NCI-H187 (cell line): ENCODE data around the gene ZFY.
"Not testable (repeated sequence)": the region's sequence is repeated elsewhere in the genome, so short reads cannot be mapped to it uniquely, and the experiment has no call there.

Source experiments
- DNase-seq, 2 experiments: peaks; one replicate each; lab custom pipeline; 2025; lab: John Stamatoyannopoulos, UW

The ZFY gene

DNA sequence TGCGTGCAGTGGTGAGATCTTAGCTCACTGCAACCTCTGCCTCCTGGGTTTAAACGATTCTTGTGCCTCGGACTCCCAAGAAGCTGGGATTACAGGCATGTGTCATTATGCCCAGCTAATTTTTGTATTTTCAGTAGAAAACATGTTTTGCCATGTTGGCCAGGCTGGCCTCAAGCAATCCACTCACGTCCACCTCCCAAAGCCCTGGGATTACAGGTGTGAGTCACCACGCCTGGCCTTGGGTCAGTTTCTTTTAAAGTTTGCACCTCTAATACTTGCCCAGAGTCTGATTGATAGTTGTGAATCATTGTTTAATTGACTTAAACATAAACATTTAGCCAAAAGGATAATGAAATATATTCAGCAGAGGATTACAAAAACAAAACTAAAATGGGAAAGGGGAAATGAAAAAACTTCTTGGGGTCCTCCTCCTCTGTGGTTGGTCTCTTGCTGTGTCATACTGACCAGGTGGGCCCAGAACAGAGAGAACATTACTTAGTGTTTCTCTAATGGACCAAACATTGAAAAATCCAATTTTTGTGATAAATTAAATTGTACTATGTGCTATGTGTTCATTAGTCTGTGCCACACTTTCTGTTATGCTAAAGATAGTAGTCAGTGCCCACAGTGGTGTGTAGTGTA lies 38.0 kb downstream of the ZFY start:
- DNase-seq: no peak

DNA sequence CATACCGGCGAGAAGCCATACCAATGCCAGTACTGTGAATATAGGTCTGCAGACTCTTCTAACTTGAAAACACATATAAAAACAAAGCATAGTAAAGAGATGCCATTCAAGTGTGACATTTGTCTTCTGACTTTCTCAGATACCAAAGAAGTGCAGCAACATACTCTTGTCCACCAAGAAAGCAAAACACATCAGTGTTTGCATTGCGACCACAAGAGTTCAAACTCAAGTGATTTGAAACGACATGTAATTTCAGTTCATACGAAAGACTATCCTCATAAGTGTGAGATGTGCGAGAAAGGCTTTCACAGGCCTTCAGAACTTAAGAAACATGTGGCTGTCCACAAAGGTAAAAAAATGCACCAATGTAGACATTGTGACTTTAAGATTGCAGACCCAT lies 44.1 kb downstream of the ZFY start:
- DNase-seq: no peak

DNA sequence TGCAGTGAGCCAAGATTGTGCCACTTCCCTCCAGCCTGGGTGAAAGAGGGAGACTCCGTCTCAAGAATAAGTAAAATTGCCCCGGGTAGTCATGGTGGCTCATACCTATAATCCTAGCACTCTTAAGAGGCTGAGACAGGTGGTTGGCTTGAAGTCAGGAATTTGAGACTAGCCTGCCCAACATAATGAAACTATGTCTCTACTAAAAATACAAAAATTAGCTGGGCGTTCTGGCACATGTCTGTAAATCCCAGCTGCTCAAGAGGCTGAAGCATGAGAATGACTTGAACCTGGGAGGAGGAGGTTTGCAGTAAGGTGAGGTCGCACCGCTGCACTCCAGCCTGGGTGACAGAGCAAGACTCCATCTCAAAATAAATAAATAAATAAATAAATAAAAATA lies 49.3 kb downstream of the ZFY start:
- no peak for DNase-seq

DNA sequence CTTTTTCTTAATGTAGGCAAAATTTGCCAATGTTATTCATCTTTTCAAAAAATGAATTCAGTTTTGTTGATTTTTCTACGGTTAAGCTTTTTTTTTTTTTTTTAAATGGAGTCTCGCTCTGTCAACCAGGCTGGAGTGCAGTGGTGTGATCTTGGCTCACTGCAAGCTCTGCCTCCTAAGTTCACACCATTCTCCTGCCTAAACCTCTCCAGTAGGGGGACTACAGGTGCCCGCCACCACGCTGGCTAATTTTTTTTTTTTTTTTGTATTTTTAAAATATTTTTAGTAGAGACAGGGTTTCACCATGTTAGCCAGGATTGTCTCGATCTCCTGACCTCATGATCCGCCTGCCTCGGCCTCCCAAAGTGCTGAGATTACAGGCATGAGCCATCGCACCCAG lies 52.0 kb downstream of the ZFY start:
- not testable (repeated sequence) for DNase-seq

DNA sequence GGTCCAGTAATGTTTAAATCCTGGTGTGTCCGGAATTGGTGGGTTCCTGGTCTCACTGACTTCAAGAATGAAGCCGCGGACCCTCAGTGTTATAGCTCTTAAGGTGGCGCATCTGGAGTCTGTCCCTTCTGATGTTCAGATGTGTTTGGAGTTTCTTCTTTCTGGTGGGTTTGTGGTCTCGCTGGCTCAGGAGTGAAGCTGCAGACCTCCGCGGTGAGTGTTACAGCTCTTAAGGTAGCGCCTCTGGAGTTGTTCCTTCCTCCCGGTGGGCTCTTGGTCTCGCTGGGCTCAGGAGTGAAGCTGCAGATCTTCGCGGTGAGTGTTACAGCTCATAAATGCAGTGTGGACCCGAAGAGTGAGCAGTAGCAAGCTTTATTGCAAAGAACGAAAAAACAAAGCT lies 62.2 kb downstream of the ZFY start:
- not testable (repeated sequence) for DNase-seq

DNA sequence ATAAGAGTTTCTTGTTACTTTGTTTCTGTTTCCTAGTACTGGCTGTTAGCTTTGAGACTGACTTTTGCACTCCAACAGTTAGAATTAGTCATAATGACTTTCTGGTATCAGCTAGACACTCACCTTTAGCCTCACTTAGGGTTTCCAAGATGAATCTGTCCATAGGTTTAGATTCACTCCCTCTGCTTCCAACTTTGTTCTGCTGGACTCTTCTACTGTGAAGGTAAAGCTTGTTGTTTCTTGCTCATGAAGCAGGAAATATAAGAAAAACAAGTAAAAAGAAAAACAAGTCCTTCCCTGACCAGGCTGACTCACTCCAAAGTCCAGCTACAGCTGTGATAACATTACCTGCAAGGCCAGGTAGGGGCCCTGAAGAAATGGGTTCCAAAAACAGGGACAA lies 67.0 kb downstream of the ZFY start:
- DNase-seq: no peak

DNA sequence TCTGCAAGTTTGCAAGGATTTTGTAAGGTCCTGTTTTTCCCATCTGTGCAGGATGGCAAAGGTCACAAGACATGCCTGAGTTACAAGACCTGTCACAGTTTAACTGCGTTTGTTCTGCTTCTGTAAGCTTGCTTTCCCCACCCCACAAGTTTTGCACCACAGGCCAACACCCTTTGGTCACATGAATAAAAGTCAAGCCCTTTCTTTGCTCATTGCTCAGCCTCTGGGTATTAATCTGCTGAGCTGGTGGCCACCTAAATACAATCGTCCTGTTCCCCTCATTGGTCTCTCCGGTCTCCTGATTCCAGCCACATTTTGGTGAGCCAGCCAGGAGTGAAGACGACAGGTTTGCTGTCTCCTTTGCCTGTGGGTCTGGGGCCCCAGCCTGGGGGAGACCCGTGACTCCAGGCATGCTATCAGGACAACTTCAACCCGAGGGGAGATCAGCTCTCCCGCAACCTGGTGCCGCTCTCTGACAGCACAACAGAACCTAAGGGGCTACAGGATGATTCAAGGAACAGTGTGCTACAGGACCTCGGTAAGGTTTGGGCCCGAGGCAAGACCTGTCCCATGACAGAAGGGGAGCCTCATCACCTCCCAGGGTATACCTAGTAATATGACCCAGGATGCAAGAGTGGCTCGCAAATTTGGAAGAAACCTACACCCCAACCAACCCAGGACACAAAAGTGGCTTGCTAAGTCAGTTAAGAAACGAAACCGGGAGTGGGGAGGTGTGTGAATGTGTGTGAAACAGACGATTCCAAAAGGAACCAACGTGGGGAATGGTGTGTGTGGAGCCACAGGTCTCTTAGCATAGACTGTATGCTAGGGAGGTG lies 67.7 kb downstream of the ZFY start:
- no peak for DNase-seq

DNA sequence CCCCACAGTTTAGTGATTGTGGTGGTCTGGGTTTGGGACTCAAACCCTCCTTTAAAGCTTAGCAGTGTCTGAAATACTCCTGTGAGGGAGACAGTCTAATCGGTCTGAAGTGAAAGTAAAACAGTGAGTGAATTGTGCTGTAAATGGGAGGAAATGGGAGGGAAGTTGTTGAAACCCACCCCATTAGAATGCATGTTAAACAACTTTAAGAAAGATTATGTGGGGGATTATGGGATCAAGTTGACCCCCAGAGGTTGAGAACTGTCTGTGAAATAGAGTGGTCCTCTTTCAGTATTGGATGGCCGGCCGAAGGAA lies 68.3 kb downstream of the ZFY start:
- DNase-seq: no peak

DNA sequence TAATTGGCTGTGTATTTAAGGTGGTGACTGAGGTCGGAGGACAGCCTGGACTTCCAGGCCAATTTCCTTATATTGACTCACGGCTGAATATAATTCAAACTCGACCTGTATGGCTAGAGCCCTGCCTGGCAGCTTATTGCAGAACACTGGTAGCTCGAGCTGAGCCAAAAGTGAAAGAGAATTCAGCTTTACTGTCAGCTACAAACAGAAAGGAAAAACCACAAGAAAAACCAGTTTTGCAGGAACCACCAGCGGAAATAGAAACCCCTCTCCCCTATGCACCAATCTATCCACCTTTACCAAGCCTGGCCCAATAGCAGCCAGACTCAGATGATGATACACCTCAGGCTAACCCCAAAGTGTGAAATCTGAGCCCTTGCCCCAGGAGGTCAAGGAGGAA lies 68.7 kb downstream of the ZFY start:
- no peak for DNase-seq

DNA sequence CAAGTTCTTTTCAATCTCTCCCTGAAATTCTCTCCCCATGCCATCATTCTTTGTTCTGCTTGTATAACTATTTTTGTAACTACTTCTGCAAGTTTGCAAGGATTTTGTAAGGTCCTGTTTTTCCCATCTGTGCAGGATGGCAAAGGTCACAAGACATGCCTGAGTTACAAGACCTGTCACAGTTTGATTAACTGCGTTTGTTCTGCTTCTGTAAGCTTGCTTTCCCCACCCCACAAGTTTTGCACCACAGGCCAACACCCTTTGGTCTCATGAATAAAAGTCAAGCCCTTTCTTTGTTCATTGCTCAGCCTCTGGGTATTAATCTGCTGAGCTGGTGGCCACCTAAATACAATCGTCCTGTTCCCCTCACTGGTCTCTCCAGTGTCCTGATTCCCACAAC lies 70.8 kb downstream of the ZFY start:
- DNase-seq: not testable (repeated sequence)

DNA sequence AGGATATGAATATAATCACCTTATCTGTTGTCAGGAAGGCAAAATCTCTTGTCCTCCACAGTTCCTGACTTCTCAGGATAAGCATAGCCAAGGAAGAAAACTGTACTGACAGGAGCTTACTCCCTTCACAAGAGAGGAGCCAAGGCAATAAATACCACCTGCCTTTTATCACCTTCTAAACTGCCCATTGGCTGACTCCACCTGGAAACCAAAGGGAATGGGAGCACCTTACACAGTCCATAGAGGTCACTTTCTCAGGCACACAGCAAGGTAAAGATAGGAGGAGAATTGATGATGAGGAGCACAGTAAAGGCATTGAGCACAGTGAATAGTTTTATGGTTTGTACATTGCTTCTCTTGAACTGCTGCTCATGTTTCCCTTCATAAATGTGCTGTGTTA lies 72.8 kb downstream of the ZFY start:
- no peak for DNase-seq

DNA sequence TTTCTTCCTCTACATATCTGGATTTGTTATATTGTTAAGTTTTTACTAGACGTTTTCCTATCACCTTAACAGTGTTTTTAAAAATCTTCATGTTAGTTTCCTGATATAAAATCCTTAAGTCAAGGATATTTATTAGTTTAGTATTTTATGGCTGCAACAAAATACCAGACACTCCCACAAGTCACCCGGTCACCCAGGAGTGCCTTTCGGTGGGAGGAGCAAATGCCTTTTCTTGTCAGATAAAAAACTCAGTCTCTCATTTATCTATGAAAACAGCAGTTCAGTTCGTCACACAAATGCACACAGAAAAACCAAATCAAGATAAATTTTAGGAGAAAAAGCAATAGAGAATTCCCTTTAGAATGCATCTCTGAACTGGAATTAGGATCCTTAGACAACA lies 77.0 kb downstream of the ZFY start:
- DNase-seq: no peak

DNA sequence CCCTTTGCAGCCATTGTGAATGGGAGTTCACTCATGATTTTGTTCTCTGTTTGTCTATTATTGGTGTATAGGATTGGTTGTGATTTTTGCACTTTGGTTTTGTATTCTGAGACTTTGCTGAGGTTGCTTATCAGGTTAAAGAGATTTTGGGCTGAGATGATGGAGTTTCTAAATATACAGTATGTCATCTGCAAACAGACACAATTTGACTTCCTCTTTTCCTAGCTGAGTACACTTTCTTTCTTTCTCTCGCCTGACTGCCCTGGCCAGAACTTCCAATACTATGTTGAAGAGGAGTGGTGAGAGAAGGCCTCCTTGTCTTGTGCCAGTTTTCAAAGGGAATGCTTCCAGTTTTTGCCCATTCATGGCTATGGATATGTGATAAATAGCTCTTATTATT lies 81.4 kb downstream of the ZFY start:
- no peak for DNase-seq

DNA sequence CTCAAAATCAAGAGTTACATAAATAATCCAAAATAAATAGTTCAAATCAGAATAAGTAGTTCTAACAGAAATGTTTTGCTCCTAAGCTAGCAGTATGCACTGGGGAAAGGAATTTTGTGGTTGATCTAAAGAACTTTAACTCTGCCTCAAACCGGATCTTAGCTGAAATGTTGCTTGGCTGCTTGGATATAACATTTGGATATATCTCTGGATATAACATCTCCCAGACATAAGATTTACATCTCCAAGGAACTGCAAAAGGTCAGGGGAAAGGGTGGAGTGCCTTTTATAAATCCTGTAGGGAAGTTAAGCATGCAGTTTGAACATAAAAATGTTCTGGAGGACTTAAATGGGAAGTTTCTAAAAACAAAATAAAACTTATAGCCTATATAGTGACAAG lies 83.4 kb downstream of the ZFY start:
- DNase-seq: no peak

DNA sequence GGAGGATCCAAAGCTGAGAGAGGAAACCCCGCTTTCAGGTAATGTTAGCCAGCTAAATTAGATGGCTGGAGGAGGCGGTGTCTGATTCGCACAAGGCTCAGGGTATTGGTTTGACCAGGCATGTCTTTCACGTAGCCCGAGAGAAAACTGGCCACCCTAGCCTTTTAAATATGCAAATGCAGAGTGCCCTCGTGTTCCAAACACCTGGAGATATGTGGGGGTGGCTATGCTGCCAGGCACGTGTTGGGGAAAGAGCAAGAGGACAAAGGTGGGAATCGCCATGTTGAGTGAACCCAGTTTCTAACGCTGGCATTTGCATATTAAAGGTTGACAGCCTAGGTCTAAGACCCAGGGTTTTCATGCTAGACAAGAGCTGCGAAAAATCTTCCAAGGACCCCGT lies 84.4 kb downstream of the ZFY start:
- DNase-seq: no peak

DNA sequence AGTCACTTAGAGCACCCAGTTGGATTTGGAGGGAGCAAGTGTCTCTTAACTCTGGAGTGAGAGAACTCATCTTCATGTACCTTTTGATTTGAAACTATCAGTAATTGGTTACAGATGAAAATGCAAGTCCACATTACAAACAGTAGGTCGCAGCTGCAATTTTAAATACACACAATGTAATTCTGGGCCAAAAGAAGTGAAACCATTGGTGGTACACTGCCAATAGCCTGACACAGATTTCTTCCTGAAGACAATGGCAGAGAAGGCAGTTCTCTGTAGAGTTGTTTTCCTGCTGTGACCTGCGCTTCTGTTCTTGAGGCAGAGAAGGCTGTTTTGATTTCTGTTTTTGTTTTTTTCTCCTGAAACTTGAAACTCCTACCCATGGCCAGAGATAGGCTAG lies 86.0 kb downstream of the ZFY start:
- no peak for DNase-seq

DNA sequence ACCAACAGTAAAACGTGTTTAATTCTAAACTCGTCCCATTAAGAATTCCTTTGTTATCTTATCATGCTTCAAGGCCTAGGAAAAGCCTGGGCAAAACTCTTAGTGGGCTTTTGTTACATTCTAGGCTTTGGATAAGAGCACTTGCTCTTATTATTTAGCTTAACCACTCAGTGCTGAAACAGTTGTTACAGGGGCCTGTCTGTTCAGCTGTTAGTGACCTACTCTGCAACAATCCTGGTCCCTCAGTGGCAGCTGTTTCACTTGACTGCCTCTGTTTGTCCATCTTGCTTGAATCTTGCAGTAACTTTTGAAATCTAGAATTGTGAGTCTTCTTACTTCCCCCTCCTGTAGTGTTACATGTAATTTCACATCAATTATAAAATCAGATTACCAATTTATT lies 88.4 kb downstream of the ZFY start:
- DNase-seq: no peak

DNA sequence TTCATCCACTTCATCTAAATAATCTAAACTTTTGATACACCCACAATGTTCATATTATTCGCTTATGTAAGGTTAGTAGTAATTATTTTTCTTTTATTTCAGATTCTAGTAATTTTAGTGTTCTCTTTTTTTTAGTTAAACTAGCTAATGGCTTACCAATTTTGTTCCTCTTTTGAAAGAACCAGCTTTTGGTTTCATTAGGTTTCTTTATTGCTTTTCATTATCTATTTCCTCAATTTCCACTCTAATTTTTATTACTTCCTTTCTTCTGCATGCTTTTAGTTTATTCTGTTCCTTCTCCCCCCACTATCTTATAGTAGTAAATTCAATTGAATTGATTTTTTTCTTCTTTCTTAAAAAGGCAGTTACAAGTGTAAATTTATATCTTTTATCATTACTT lies 90.2 kb downstream of the ZFY start:
- no peak for DNase-seq
